GM19099 (cell line): ENCODE results near the gene PYDC2.

ENCODE experiments used
- POLR2A ChIP-seq: IDR thresholded peaks from 3 replicates; pipeline ENCODE4 v1.6.1; 2011; ENCODE audit warnings: low read depth; ENCODE audit not compliant: insufficient read length; ENCODE audit errors: extremely low read depth

Gene PYDC2

DNA sequence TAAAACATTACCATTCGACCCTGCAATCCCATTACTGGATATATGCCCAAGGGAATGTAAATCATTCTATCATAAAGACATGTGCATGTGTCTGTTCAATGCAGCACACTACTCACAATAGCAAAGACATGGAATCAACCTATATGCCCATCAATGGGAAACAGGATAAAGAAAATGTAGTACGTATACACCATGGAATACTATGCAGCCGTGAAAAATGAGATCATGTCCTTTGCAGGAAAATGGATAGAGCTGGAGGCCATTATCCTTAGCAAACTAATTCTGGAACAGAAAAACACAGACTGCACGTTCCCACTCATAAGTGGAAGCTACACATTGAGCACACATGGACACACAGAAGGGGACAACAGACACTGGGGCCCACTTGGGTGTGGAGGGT lies 20.4 kb upstream of the PYDC2 start:
- TF ChIP-seq POLR2A = no peak

DNA sequence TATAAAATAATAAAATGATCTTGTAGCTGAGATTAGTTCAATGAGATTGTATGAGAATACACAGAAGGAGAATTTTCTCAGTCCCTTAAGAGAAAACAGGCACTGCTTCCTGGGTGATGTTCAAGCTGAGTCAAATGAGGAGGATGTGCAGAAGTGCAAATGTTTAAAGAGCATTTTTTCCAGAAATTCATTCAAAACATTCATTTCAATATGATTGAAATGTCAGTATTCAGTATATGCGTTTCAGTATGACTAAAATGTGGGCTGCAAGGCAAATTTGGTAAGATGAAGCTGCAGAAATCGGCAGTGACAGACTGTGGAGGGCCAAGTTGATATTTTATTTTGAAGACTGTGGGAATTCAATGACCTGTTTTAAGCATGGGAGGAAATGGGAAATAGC lies 19.3 kb upstream of the PYDC2 start:
- TF ChIP-seq POLR2A = no peak

DNA sequence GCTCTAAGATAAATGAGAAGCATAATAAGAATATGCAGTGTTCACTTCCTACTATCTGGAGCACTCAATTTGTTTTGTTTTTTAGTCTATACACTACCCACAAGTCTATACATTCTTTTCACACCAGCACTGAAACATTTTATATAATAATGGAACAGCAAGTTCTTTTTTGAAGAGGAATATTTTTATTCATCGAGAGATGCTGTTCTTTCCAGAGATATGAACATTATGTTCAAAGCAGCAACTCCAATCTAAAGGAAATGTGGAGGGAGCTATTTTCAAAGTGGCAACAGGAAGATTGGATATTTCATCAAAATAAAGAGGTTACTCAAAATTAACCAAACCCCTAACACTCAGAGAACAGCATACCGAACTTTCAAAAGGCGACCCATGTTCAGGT lies 16.4 kb upstream of the PYDC2 start:
- no peak for TF ChIP-seq POLR2A

DNA sequence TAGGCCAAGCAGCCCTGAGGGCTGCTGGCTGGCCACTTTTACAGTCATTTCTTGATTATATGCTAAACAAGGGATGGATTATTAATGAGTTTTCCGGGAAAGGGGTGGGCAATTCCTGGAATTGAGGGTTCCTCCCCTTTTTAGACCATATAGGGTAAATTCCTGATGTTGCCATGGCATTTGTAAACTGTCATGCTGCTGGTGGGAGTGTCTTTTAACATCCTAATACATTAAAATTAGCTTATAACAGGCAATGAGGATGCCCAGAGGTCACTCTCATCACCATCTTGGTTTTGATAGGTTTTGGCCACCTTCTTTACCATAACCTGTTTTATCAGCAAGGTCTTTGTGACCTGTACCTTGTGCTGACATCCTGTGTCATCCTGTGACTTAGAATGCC lies 11.7 kb upstream of the PYDC2 start:
- no peak for TF ChIP-seq POLR2A

DNA sequence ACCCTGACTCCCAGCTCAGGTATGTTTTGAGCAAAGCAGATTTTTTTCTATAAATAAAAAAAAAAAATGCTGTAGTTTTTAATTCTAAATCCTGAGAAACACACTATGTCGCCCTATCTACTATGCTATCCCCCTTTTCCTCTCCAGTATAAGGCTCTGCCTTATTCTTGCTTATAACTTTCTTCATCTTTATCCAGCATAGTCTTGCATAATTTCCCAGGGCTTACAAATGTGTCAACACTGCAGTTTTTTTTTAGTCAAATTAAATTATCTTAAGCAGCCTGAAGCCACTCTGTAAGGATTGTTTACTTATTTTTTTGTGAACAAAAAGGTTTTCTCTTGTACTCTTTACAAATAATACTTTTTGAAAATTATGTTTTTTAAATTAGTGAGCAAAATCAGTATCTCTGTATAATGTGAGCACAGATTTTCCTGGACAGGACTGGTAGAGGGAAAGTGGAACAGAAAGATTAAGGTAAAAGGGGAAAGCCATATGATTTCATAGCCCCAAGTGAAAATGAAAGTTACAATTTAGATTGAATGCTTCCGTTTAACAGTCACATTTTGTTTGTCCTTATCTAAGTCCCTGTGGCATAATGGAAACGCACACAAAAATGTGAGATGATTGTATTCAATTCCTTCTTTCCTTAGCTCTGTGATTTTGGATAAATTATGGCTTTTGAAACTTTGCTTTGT lies 5.6 kb upstream of the PYDC2 start:
- no peak for TF ChIP-seq POLR2A

DNA sequence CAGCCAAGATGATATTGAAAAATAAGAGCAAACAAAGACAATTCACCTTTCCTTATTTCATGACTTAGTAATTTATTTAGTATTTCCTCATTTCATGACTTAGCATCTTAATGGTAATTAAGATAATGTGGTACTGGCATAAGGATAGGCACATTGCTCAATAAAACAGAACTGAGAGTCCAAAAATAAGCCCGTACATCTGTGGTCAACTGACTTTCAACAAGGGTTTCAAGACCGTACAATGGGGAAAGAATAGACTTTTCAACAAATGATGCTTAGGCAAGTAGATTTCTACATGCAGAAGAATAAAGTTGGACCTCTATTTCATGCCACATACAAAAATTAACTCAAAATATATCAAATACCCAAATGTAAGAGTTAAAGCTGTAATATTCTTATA lies 603 bp upstream of the PYDC2 start:
- TF ChIP-seq POLR2A = no peak

DNA sequence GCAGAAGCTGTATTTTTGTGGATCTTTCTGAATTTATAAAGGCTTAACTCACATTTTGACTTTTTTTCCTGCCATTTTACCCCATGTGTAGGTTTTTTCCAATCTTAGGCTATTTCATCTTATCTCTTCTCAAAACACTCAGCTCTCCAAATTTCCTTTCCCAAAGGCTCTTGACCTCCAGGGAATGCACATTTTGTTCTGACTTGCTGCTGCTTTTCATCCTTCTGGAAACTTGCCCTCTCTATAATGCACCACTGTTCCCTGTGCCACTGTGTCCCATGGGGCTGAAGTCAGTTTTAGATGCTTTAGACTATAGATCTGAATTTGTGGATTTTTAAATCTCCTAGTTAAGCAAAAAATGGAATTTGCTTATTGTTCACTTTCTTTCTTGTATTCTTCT lies 9.1 kb downstream of the PYDC2 start:
- TF ChIP-seq POLR2A = no peak

DNA sequence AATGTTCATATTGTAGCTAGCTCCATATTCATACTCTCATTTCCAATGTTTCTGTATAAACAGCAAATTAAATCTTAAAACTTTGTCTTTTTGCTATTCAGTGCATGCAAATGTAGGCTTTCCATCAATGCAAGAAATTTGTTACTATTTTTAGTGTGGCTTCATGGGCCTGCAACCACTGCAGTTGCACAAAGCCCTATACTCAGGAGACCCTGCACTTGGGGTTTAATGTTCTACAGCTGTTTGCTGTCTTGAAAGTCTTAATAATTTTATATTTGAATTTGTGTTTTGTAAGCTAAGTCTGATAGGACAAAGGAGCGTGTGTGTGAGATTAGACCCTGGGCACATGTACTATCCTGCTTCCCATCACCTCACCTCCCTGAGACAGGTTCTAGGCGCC lies 9.6 kb downstream of the PYDC2 start:
- TF ChIP-seq POLR2A = no peak

DNA sequence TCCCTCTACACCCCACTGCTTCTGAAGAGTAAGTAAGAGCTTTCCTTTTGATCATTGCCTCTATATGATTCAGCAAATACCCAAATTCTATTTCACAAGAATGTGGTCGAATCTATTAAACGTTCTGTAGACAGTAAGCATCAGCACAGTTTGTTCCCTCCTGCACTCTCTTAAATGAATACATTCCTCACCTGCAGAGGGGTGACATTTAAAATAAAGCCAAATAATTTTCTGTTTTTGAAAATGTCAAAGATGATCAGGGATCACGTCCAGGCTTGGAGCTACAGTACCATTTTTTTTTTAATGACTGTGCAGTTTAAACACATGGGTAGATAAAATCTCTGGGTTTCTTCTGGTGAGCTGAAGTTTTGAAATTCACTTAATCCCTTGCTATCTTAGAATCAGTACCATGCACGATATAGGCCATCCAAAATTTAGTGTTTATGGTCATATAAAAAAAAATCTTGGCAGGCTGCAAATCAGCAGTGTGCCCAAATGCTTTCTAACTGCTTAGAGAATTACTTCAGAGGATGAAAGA lies 12.8 kb downstream of the PYDC2 start:
- no peak for TF ChIP-seq POLR2A

DNA sequence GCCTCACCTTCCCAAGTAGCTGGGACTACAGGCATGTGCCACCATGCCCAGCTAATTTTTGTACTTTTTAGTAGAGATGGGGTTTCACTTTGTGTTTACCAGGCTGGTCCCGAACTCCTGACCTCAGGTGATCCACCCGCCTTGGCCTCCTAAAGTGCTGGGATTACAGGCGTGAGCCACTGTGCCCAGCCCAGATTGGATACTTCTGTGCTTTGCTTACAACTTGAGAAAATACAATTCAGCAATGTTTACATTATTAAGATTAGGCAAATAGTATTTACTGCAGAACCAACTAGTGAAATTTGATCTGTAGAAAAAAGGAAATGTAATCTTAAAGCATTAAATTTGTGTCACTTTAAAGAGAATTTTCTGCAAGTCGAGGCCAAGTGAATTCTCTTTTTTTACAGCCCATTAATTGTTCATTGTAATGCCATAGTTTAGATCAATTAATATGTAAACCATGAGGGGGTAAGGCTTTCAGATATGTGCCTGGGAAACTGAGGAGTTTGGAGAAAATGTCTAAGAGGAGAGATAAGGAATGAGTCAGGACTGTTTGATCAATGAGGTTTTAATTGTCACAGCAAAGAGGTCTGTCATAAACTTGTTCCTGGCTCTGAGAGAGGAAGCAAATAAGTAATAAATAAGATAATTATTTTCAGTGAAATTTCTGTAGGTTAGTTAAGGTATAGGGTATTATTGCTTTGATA lies 15.3 kb downstream of the PYDC2 start:
- TF ChIP-seq POLR2A = no peak

DNA sequence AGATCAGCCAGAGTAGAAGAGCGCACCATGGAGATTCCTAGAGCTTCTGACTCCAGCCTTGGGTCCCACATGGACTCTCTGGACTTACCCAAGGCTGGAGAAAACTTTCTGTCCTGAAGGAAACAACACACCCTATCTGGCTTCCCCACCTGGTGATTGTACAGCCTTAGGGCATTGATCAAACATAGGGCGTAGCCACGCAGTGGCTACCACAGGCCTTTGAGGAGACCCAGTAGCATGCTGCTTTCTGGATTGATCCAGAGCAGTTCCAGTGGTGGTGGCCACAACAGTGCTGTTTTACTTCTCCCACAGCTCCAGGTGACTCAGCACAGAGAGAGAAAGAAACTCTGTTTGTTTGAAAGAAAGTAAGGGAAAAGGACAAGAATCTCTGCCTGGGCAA lies 23.5 kb downstream of the PYDC2 start:
- no peak for TF ChIP-seq POLR2A

DNA sequence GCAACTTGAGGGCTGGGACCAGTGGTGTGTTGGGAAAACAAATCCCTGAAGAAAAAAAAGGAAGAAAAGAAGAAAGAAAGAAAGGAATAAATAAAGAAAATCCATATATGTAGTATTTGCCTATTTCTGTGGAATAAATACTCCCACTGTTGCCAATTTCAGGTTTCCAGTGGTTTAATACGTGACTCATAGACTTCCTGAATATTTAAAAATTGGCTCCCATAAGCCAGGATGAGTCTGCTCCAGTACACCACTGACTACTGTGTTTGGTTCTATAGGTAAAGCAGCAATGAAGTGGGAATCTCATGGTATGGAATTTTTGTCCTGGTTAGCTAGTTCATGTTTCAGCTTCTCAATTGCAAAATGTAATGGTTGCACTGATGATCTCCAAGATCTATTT lies 31.6 kb downstream of the PYDC2 start:
- TF ChIP-seq POLR2A = no peak

DNA sequence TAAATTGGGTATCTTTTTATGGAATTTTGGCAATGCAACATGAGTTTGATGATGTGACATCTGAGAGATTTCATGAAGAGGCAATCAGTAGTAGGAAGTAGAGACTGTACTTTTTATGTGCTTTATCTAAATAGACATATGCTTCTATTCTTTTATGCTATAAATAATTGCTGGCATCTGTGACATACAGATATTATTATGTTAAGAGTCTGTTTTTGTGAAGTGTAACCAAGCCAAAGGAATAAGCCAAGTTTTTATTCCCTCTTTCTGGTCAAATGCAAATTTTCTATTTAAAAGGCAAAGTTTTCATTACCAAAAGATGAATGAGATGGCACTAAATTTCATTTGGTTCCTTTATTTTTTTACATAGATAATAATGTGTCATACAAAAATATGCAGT lies 32.4 kb downstream of the PYDC2 start:
- no peak for TF ChIP-seq POLR2A

DNA sequence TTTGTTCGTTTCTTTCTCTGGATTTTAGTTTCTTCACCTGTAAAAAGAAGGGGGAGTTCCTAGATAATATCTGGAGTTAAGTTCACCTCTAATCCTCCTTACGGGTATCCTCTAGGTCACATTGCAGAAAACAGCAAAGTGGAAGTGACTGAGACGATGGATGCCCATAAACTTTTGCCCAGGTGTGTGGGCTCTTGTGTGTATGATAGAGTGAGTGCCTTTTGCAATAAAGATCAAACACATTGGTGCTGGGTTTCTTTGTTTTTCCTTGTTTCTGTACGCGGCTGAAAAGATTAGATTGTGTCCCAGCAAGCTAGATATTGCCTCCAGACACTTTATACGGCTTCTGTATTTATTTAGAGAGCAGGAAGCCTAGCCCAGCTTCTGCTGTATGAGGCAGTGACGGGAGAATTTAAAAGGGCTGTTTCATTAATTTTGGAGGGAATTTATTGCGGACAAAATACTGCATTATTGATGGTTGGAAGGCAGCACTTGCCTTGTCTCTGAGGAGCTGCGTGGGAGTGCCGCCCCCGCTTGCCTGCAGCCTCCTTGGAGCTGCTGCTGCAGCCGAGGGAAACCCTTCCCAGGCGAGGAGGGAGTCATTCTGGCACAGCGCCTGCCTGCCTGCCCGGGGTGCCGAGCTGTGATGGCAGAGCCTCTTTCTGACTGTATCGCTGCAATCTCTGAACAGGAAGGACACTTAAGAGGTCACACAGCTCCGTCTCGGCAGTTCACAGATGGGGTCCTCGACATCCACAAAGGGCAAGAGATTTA lies 38.5 kb downstream of the PYDC2 start:
- TF ChIP-seq POLR2A = no peak

DNA sequence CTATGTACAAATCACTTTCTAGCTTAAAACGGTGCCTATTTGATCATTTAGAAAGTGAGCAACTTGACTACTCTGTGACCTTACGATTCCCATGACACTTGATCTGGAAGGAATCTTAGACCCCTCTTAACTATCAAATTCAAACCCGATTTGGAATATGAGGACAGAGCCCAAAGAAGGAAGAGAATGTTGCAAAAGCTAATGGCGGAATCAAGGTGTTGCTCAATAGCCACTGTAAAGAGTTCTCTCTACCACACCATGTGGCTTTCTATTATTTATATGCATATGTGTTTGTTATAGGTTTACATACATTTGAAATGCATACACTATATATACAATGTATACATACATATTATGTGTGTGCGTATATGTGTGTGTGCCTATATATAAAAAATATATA lies 39.9 kb downstream of the PYDC2 start:
- TF ChIP-seq POLR2A = no peak

DNA sequence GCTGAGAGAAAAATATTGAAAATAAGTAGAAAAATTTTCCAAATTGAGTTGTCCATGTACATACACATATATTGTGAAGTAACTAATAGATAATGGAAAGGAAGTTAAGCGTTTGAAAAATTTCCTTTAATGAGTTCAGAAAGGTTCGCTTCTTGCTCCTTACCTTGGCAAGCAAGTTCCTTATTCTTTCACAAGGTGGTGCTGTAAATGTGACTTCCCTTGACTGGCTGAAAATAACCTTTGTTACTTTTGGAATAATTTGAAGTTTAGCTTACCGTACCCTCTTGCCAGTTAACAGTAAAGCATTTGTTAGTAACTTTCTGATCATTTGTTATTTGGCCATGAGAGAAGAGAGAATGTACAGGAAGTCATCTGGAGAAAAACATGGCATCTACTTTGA lies 41.6 kb downstream of the PYDC2 start:
- TF ChIP-seq POLR2A = no peak
